ENCODE measurements around the gene PSMA2. TPM values are rescaled to one million over a fixed set of nuclear protein-coding genes. Genes with fewer than 3 reads are reported as not detected.

Gene PSMA2
- total RNA-seq, 1 experiment from 2014 or later = 175 TPM

- TF ChIP-seq CTCF (conservative IDR thresholded peaks at IDR 0.05) (no peak), EZH2 (IDR thresholded peaks at IDR 0.05; ENCODE audit: low read depth) (no peak)
- H3K79me2 ChIP-seq (ENCODE audit: low read depth) = no peaks in the 10 kb centered on the region
- no peaks in the 10 kb centered on the region for H4K20me1 ChIP-seq (ENCODE audit: insufficient read depth)
- ChIA-PET POLR2A (ENCODE audit: unreplicated experiment) (no interaction called here), CTCF (no interaction called here)
- H3K4me2 ChIP-seq = no peak overlapping the region
- no peaks in the 10 kb centered on the region for H3K9me2 ChIP-seq (ENCODE audit: insufficient read depth)
- H2AFZ ChIP-seq = no peak overlapping the region
- no peaks in the 10 kb centered on the region for H3F3A ChIP-seq (ENCODE audit: insufficient read depth, low read depth)
- H3K9me3 ChIP-seq (ENCODE audit: insufficient read depth, low read depth) = no peaks in the 10 kb centered on the region
- no peaks in the 10 kb centered on the region for H3K36me3 ChIP-seq (ENCODE audit: low read depth)
- no peak overlapping the region for H3K27ac ChIP-seq
- no peak for DNase-seq
- BruUV-seq (replicated peaks) = no TSS peak
- peaks cover 75% of the 10 kb centered on the region for H3K27me3 ChIP-seq (ENCODE audit: insufficient read depth, low read depth)
- intact Hi-C loops (cut with micrococcal nuclease; ENCODE audit: unreplicated experiment) = no loop called here
- H3K4me1 ChIP-seq (replicated peaks; ENCODE audit: insufficient read depth) = no peaks in the 10 kb centered on the region
- H3K4me3 ChIP-seq = no peak overlapping the region
These were observed 32.3 kb upstream of the PSMA2 start for GRCh38 chr7:42964293-42964692.

- no peaks in the 10 kb centered on the region for H3K36me3 ChIP-seq (ENCODE audit: low read depth)
- H3K4me3 ChIP-seq = no peak overlapping the region
- H3K27me3 ChIP-seq (ENCODE audit: insufficient read depth, low read depth) = peaks cover 57% of the 10 kb centered on the region
- no peak for TF ChIP-seq EZH2 (IDR thresholded peaks at IDR 0.05; ENCODE audit: low read depth)
- no peak for TF ChIP-seq CTCF (conservative IDR thresholded peaks at IDR 0.05)
- POLR2A ChIA-PET (ENCODE audit: unreplicated experiment) = no interaction called here
- H4K20me1 ChIP-seq (ENCODE audit: insufficient read depth) = no peaks in the 10 kb centered on the region
- no TSS peak for BruUV-seq (replicated peaks)
- no peak overlapping the region for H3K4me2 ChIP-seq
- DNase-seq = no peak
- H3F3A ChIP-seq (ENCODE audit: insufficient read depth, low read depth) = no peaks in the 10 kb centered on the region
- H2AFZ ChIP-seq = no peak overlapping the region
- H3K27ac ChIP-seq = no peak overlapping the region
- H3K9me2 ChIP-seq (ENCODE audit: insufficient read depth) = peaks cover 6% of the 10 kb centered on the region; the same call in 1 of the 2 replicates
- no peaks in the 10 kb centered on the region for H3K4me1 ChIP-seq (replicated peaks; ENCODE audit: insufficient read depth)
- intact Hi-C loops (cut with micrococcal nuclease; ENCODE audit: unreplicated experiment) = no loop called here
- CTCF ChIA-PET = no interaction called here
- no peaks in the 10 kb centered on the region for H3K79me2 ChIP-seq (ENCODE audit: low read depth)
- H3K9me3 ChIP-seq (ENCODE audit: insufficient read depth, low read depth) = no peaks in the 10 kb centered on the region
These were observed 29.2 kb upstream of the PSMA2 start for GRCh38 chr7:42961170-42961569.

GRCh38 chr7:42960762-42961161, 28.8 kb upstream of the PSMA2 start:
- H4K20me1 ChIP-seq (ENCODE audit: insufficient read depth) = no peaks in the 10 kb centered on the region
- no peak overlapping the region for H2AFZ ChIP-seq
- ChIA-PET POLR2A (ENCODE audit: unreplicated experiment) (interaction anchor here (0.6 kb wide), 1 partner anchor 672 kb away, joined by 3 read pairs; no protein-coding TSS in a partner anchor), CTCF (no interaction called here)
- no peak for DNase-seq
- no peaks in the 10 kb centered on the region for H3K4me1 ChIP-seq (replicated peaks; ENCODE audit: insufficient read depth)
- no TSS peak for BruUV-seq (replicated peaks)
- H3K79me2 ChIP-seq (ENCODE audit: low read depth) = no peaks in the 10 kb centered on the region
- no peaks in the 10 kb centered on the region for H3F3A ChIP-seq (ENCODE audit: insufficient read depth, low read depth)
- H3K36me3 ChIP-seq (ENCODE audit: low read depth) = no peaks in the 10 kb centered on the region
- H3K4me2 ChIP-seq = no peak overlapping the region
- TF ChIP-seq CTCF (conservative IDR thresholded peaks at IDR 0.05) = no peak
- intact Hi-C loops (cut with micrococcal nuclease; ENCODE audit: unreplicated experiment) = no loop called here
- no peak overlapping the region for H3K27ac ChIP-seq
- H3K9me3 ChIP-seq (ENCODE audit: insufficient read depth, low read depth) = no peaks in the 10 kb centered on the region
- no peak overlapping the region for H3K4me3 ChIP-seq
- H3K27me3 ChIP-seq (ENCODE audit: insufficient read depth, low read depth) = peaks cover 57% of the 10 kb centered on the region
- H3K9me2 ChIP-seq (ENCODE audit: insufficient read depth) = peaks cover 6% of the 10 kb centered on the region; the same call in 1 of the 2 replicates

Measured in PC-9 (cell line).